Suprapubic skin (tissue), 4 donors: ENCODE data around the gene PAK3.

Experiments
- CTCF ChIP-seq, 2 donors: fragments of 200-600 bp in 1 of 2; fragments of 450-650 bp in 1 of 2; sonication (generic) in 1 of 2; IDR thresholded peaks; one replicate each; pipeline ENCODE4 v1.5.1; 2016 to 2019; ENCODE audit warnings: antibody characterized with exemption in 2 of 2, mild to moderate bottlenecking in 1 of 2, moderate library complexity in 1 of 2
- EP300 ChIP-seq: sonication (generic); formaldehyde crosslinking; IDR thresholded peaks from one replicate; pipeline ENCODE4 v1.6.1; 2017; ENCODE audit warnings: antibody characterized with exemption
- POLR2A ChIP-seq, 2 donors: fragments of 450-650 bp; IDR thresholded peaks; one replicate each; pipeline ENCODE4 v1.6.1; 2017; ENCODE audit warnings: antibody characterized with exemption in 2 of 2, mild to moderate bottlenecking in 2 of 2, moderate library complexity in 2 of 2
- POLR2AphosphoS5 ChIP-seq, 3 donors: sonication (generic); formaldehyde crosslinking; IDR thresholded peaks; one replicate each; pipeline ENCODE4 v1.6.1; 2017; ENCODE audit warnings: antibody characterized with exemption in 3 of 3

GRCh38 chrX:111133389-111133788 lies 37.4 kb downstream of the PAK3 start:
- TF ChIP-seq CTCF (IDR thresholded peaks at IDR 0.05) (no peak), POLR2AphosphoS5 (IDR thresholded peaks at IDR 0.05) (no peak), POLR2A (IDR thresholded peaks at IDR 0.05) (no peak), EP300 (no peak)
